ENCODE data around the gene SH3D21. TPM values are rescaled to one million over a fixed set of nuclear protein-coding genes. Genes with fewer than 3 reads are reported as not detected.

Gene SH3D21
- total RNA-seq, 1 experiment from 2014 or later: 3.3 TPM

GRCh38 chr1:36354486-36354885, 48.3 kb downstream of the SH3D21 start:
- CTCF ChIA-PET: interaction anchor here (1.9 to 6.0 kb wide), 2 partner anchors 12 to 13 kb away, joined by 6 to 97 read pairs; no protein-coding TSS in a partner anchor
- no peak overlapping the region for H3K4me3 Mint-ChIP-seq (ENCODE audit: unreplicated experiment)
- H3K36me3 Mint-ChIP-seq (ENCODE audit: insufficient read depth, unreplicated experiment): peaks cover 40% of the 10 kb centered on the region
- TF ChIP-seq, protein P1, sequence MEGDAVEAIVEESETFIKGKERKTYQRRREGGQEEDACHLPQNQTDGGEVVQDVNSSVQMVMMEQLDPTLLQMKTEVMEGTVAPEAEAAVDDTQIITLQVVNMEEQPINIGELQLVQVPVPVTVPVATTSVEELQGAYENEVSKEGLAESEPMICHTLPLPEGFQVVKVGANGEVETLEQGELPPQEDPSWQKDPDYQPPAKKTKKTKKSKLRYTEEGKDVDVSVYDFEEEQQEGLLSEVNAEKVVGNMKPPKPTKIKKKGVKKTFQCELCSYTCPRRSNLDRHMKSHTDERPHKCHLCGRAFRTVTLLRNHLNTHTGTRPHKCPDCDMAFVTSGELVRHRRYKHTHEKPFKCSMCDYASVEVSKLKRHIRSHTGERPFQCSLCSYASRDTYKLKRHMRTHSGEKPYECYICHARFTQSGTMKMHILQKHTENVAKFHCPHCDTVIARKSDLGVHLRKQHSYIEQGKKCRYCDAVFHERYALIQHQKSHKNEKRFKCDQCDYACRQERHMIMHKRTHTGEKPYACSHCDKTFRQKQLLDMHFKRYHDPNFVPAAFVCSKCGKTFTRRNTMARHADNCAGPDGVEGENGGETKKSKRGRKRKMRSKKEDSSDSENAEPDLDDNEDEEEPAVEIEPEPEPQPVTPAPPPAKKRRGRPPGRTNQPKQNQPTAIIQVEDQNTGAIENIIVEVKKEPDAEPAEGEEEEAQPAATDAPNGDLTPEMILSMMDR (IDR thresholded peaks at IDR 0.05; ENCODE audit: unreplicated experiment): no peak
- H3K4me1 Mint-ChIP-seq (ENCODE audit: insufficient read depth, unreplicated experiment): peaks cover 29% of the 10 kb centered on the region
- POLR2A ChIA-PET: interaction anchor here (0.6 kb wide), 1 partner anchor 44 kb away, joined by 3 read pairs; no protein-coding TSS in a partner anchor
- BruUV-seq (replicated peaks): no TSS peak
- no peaks in the 10 kb centered on the region for H3K9me3 Mint-ChIP-seq (ENCODE audit: unreplicated experiment)
- H3K27ac Mint-ChIP-seq (ENCODE audit: low read depth, unreplicated experiment): peak overlapping the region; percentile 19
- no peaks in the 10 kb centered on the region for H3K27me3 Mint-ChIP-seq (ENCODE audit: insufficient read depth, unreplicated experiment)
- intact Hi-C loops (cut with micrococcal nuclease): no loop called here
- DNase-seq (ENCODE audit: unreplicated experiment): no peak

- BruUV-seq (replicated peaks): no TSS peak
- Mint-ChIP-seq H3K9me3 (ENCODE audit: unreplicated experiment) (no peaks in the 10 kb centered on the region), H3K4me3 (ENCODE audit: unreplicated experiment) (no peak overlapping the region), H3K4me1 (ENCODE audit: insufficient read depth, unreplicated experiment) (peaks cover 27% of the 10 kb centered on the region), H3K36me3 (ENCODE audit: insufficient read depth, unreplicated experiment) (peaks cover 40% of the 10 kb centered on the region), H3K27me3 (ENCODE audit: insufficient read depth, unreplicated experiment) (no peaks in the 10 kb centered on the region), H3K27ac (ENCODE audit: low read depth, unreplicated experiment) (no peak overlapping the region)
- no peak for DNase-seq (ENCODE audit: unreplicated experiment)
- intact Hi-C loops (cut with micrococcal nuclease): no loop called here
- TF ChIP-seq, protein P1 (IDR thresholded peaks at IDR 0.05; ENCODE audit: unreplicated experiment): no peak
- POLR2A ChIA-PET: no interaction called here
- CTCF ChIA-PET: interaction anchor here (0.8 to 2.5 kb wide), 5 partner anchors 11 to 16 kb away, joined by 3 to 13 read pairs (median 5); no protein-coding TSS in a partner anchor
These were observed 49.6 kb downstream of the SH3D21 start for GRCh38 chr1:36355811-36356210.

DNA sequence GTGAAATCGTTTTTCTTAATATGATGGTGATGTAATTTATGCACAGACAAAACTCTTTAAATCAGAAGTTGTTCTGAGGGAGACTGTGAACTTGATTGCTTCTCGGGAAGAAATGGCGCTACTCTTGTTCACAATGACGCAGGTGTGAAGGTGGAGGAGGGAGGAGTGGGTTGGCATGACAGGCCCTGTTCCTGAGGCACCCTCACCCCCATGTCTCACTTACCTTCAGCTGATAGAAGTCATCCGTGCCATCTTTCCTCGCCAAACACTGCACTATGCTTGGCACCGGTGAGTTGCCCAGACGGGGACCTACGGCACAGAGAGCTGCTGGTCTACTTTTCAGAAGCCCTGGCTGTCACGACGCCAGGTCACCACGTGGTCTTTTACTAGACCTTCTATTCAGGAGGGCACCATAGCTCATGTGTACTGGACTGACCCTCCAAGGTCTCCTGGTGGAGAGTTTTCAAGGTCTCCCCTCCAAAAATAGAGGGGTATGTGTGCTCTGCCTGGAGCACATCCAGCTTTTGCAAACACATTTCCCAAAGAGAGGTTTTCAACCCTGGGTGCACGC, 52.4 kb downstream of the SH3D21 start:
- no peak overlapping the region for H3K4me3 Mint-ChIP-seq (ENCODE audit: unreplicated experiment)
- DNase-seq (ENCODE audit: unreplicated experiment): no peak
- intact Hi-C loops (cut with micrococcal nuclease): no loop called here

GRCh38 chr1:36359383-36359782, 53.2 kb downstream of the SH3D21 start:
- CTCF ChIA-PET: interaction anchor here (1.1 to 3.2 kb wide), 5 partner anchors 8 to 53 kb away, joined by 3 to 23 read pairs (median 7); partner anchors contain the start of gene SH3D21
- POLR2A ChIA-PET: interaction anchor here (1.1 kb wide), 1 partner anchor 9 kb away, joined by 5 read pairs; no protein-coding TSS in a partner anchor
- no peaks in the 10 kb centered on the region for H3K27me3 Mint-ChIP-seq (ENCODE audit: insufficient read depth, unreplicated experiment)
- H3K4me1 Mint-ChIP-seq (ENCODE audit: insufficient read depth, unreplicated experiment): peaks cover 7% of the 10 kb centered on the region
- peak overlapping the region; percentile 49 for H3K27ac Mint-ChIP-seq (ENCODE audit: low read depth, unreplicated experiment)
- H3K36me3 Mint-ChIP-seq (ENCODE audit: insufficient read depth, unreplicated experiment): peaks cover 47% of the 10 kb centered on the region
- intact Hi-C loops (cut with micrococcal nuclease): no loop called here
- BruUV-seq (replicated peaks): no TSS peak
- DNase-seq (ENCODE audit: unreplicated experiment): no peak
- TF ChIP-seq, protein P1 (IDR thresholded peaks at IDR 0.05; ENCODE audit: unreplicated experiment): no peak
- H3K9me3 Mint-ChIP-seq (ENCODE audit: unreplicated experiment): no peaks in the 10 kb centered on the region
- no peak overlapping the region for H3K4me3 Mint-ChIP-seq (ENCODE audit: unreplicated experiment)

More for the DNA sequence above, 52.4 kb downstream of the SH3D21 start:
- ChIA-PET CTCF (interaction anchor here (0.5 to 3.2 kb wide), 8 partner anchors 8 to 380 kb away, joined by 3 to 23 read pairs (median 4); no protein-coding TSS in a partner anchor), POLR2A (no interaction called here)
- TF ChIP-seq, protein P1 (IDR thresholded peaks at IDR 0.05; ENCODE audit: unreplicated experiment): no peak
- no TSS peak for BruUV-seq (replicated peaks)
- H3K27me3 Mint-ChIP-seq (ENCODE audit: insufficient read depth, unreplicated experiment): no peaks in the 10 kb centered on the region
- H3K27ac Mint-ChIP-seq (ENCODE audit: low read depth, unreplicated experiment): no peak overlapping the region
- H3K9me3 Mint-ChIP-seq (ENCODE audit: unreplicated experiment): no peaks in the 10 kb centered on the region
- peaks cover 54% of the 10 kb centered on the region for H3K36me3 Mint-ChIP-seq (ENCODE audit: insufficient read depth, unreplicated experiment)
- peaks cover 7% of the 10 kb centered on the region for H3K4me1 Mint-ChIP-seq (ENCODE audit: insufficient read depth, unreplicated experiment)

Data from MCF 10A (cell line).